Measurements from ENCODE around the gene MRGPRD.

MRGPRD gene

GRCh38 chr11:68989936-68990606 lies 9.3 kb upstream of the MRGPRD start:
- TF ChIP-seq EZH2phosphoT487 (IDR thresholded peaks at IDR 0.05; ENCODE audit: borderline replicate concordance), result no peak
- TF ChIP-seq, protein P1, sequence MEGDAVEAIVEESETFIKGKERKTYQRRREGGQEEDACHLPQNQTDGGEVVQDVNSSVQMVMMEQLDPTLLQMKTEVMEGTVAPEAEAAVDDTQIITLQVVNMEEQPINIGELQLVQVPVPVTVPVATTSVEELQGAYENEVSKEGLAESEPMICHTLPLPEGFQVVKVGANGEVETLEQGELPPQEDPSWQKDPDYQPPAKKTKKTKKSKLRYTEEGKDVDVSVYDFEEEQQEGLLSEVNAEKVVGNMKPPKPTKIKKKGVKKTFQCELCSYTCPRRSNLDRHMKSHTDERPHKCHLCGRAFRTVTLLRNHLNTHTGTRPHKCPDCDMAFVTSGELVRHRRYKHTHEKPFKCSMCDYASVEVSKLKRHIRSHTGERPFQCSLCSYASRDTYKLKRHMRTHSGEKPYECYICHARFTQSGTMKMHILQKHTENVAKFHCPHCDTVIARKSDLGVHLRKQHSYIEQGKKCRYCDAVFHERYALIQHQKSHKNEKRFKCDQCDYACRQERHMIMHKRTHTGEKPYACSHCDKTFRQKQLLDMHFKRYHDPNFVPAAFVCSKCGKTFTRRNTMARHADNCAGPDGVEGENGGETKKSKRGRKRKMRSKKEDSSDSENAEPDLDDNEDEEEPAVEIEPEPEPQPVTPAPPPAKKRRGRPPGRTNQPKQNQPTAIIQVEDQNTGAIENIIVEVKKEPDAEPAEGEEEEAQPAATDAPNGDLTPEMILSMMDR (conservative IDR thresholded peaks at IDR 0.05; ENCODE audit: low read length), result no peak
- Histone ChIP-seq H3K36me3 (ENCODE audit: insufficient read depth, low read length) (no peaks in the 10 kb centered on the region), H3K4me2 (ENCODE audit: low read depth, low read length, poor library complexity, severe bottlenecking) (no peak overlapping the region), H4K20me1 (ENCODE audit: insufficient read depth, low read length, poor library complexity, severe bottlenecking) (no peaks in the 10 kb centered on the region), H3K79me2 (ENCODE audit: insufficient read depth, low read length) (no peaks in the 10 kb centered on the region), H3K9ac (ENCODE audit: low read depth, low read length, poor library complexity, severe bottlenecking) (no peak overlapping the region), H3K9me3 (ENCODE audit: insufficient read depth, low read depth, low read length) (0 out of 2 replicates have a peak, but pooled peaks cover 4% of the 10 kb centered on the region), H2AFZ (ENCODE audit: low read length) (no peak overlapping the region), H3K9me2 (replicated peaks; ENCODE audit: low read depth, low read length) (no peaks in the 10 kb centered on the region), H3F3A (ENCODE audit: low read depth) (no peaks in the 10 kb centered on the region), H3K4me3 (ENCODE audit: low read length, poor library complexity, severe bottlenecking) (no peak overlapping the region), H3K4me1 (ENCODE audit: insufficient read depth, low read length, poor library complexity, severe bottlenecking) (no peaks in the 10 kb centered on the region), H3K27me3 (ENCODE audit: insufficient read depth, low read length, poor library complexity, severe bottlenecking) (no peaks in the 10 kb centered on the region)

GRCh38 chr11:68988491-68988890 lies 7.7 kb upstream of the MRGPRD start:
- TF ChIP-seq, protein P1 (conservative IDR thresholded peaks at IDR 0.05; ENCODE audit: low read length), result no peak
- TF ChIP-seq EZH2phosphoT487 (IDR thresholded peaks at IDR 0.05; ENCODE audit: borderline replicate concordance), result no peak
- Histone ChIP-seq H3K27me3 (ENCODE audit: insufficient read depth, low read length, poor library complexity, severe bottlenecking) (no peaks in the 10 kb centered on the region), H3F3A (ENCODE audit: low read depth) (no peaks in the 10 kb centered on the region), H3K4me3 (ENCODE audit: low read length, poor library complexity, severe bottlenecking) (no peak overlapping the region), H3K36me3 (ENCODE audit: insufficient read depth, low read length) (no peaks in the 10 kb centered on the region), H3K9me2 (replicated peaks; ENCODE audit: low read depth, low read length) (no peaks in the 10 kb centered on the region), H4K20me1 (ENCODE audit: insufficient read depth, low read length, poor library complexity, severe bottlenecking) (no peaks in the 10 kb centered on the region), H3K9me3 (ENCODE audit: insufficient read depth, low read depth, low read length) (0 out of 2 replicates have a peak, but pooled peaks cover 4% of the 10 kb centered on the region), H3K4me1 (ENCODE audit: insufficient read depth, low read length, poor library complexity, severe bottlenecking) (no peaks in the 10 kb centered on the region), H3K79me2 (ENCODE audit: insufficient read depth, low read length) (no peaks in the 10 kb centered on the region), H3K9ac (ENCODE audit: low read depth, low read length, poor library complexity, severe bottlenecking) (no peak overlapping the region), H3K4me2 (ENCODE audit: low read depth, low read length, poor library complexity, severe bottlenecking) (no peak overlapping the region), H2AFZ (ENCODE audit: low read length) (no peak overlapping the region)

- Histone ChIP-seq H3K9me2 (replicated peaks; ENCODE audit: low read depth, low read length) (no peaks in the 10 kb centered on the region), H4K20me1 (ENCODE audit: insufficient read depth, low read length, poor library complexity, severe bottlenecking) (no peaks in the 10 kb centered on the region), H3K4me3 (ENCODE audit: low read length, poor library complexity, severe bottlenecking) (no peak overlapping the region), H3F3A (ENCODE audit: low read depth) (no peaks in the 10 kb centered on the region), H3K9me3 (ENCODE audit: insufficient read depth, low read depth, low read length) (0 out of 2 replicates have a peak, but pooled peaks cover 4% of the 10 kb centered on the region), H3K4me1 (ENCODE audit: insufficient read depth, low read length, poor library complexity, severe bottlenecking) (no peaks in the 10 kb centered on the region), H2AFZ (ENCODE audit: low read length) (no peak overlapping the region), H3K36me3 (ENCODE audit: insufficient read depth, low read length) (no peaks in the 10 kb centered on the region), H3K27me3 (ENCODE audit: insufficient read depth, low read length, poor library complexity, severe bottlenecking) (no peaks in the 10 kb centered on the region), H3K79me2 (ENCODE audit: insufficient read depth, low read length) (no peaks in the 10 kb centered on the region), H3K4me2 (ENCODE audit: low read depth, low read length, poor library complexity, severe bottlenecking) (no peak overlapping the region), H3K9ac (ENCODE audit: low read depth, low read length, poor library complexity, severe bottlenecking) (no peak overlapping the region)
- TF ChIP-seq EZH2phosphoT487 (IDR thresholded peaks at IDR 0.05; ENCODE audit: borderline replicate concordance), result no peak
- TF ChIP-seq, protein P1 (conservative IDR thresholded peaks at IDR 0.05; ENCODE audit: low read length), result no peak
These were observed 6.4 kb upstream of the MRGPRD start for GRCh38 chr11:68987211-68987610.

Data from Loucy (cell line).